GM18858 (cell line): ENCODE results near the gene RIMKLA.

Source experiments
- ATAC-seq: cut with Tn5 transposase; IDR thresholded peaks from one replicate; pipeline ENCODE4 v1.9.1; 2021; ENCODE audit not compliant: unreplicated experiment

The RIMKLA gene, protein sequence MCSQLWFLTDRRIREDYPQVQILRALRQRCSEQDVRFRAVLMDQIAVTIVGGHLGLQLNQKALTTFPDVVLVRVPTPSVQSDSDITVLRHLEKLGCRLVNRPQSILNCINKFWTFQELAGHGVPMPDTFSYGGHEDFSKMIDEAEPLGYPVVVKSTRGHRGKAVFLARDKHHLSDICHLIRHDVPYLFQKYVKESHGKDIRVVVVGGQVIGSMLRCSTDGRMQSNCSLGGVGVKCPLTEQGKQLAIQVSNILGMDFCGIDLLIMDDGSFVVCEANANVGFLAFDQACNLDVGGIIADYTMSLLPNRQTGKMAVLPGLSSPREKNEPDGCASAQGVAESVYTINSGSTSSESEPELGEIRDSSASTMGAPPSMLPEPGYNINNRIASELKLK

DNA sequence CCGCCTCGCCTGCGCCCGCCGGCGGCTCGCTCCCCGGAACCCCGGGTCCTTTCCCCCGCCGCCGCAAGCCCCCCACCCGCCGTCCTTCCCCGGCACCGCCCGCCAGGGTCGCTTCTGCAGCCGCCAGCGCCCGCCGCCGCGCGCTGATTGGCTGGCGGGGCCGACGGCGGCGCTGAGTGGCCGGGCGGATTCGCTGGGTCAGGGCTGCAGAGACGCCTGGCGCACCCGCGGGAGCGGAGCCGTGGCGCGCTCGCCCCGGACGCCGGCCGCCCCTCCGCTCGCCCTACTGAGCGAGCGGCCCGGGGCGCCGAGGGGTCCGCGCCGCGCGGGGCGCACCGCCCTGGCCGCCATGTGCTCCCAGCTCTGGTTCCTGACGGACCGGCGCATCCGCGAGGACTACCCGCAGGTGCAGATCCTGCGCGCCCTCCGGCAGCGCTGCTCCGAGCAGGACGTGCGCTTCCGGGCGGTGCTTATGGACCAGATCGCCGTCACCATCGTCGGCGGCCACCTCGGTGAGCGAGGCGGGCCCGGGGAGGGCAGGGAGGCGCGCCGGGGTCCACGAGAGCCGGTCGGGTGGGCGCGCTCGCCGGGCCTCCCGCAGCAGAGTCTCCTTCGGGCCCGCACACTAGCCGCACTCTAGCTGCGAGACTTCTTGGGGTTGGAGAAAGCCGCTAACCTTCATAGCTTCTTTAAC lies at the start of gene RIMKLA:
RIMKLA (plus strand) TSS at position 207 of the 694 bp plus-strand sequence; CDS start at position 350, 143 bp downstream.
- ATAC-seq: peak; percentile 65

- ATAC-seq: no peak
Measured at GRCh38 chr1:42332877-42333276, 47.7 kb upstream of the RIMKLA start.

GRCh38 chr1:42333662-42334239 lies 46.8 kb upstream of the RIMKLA start:
- ATAC-seq: no peak

GRCh38 chr1:42334240-42335049 lies 46.1 kb upstream of the RIMKLA start:
- peak; percentile 31 for ATAC-seq

DNA sequence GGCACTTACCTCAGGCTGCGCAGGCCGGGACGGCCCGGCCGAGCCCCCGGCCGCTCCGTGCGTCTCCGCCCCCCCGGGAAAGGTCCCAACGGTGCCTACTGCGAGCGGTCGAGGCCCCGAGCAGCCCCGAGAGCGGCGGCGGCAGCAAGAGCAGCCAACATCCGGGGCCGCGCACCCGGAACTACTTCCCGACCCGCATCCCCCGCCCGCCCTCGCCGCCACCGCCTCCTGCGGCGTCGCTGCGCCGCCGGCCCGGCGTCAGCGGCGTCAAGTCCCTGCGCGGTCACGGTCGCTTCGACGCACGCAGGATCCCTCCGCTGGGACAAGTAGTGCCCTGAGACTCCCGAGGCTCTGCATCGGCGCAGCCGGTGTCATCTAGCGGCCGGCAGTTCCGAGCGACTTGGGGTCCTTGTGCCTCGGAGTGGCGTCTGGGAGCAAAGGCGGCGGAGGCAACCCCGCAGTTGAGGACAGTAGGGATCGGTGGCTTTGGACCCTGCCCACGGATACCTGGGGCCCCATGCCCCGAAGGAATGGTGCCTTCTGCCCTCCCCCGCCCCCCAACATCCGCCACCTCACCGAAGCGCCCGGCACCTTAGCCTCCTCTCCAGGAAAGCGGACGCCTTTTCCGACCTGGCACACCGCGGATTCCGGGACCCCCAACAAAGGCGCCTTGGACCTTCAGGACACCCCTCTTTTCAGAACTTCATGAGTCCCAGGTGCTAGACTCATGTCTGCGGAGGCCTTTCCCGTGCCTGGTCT lies 45.4 kb upstream of the RIMKLA start, which contains the start of gene FOXJ3:
FOXJ3 (minus strand) TSS at position 186 of the 759 bp plus-strand sequence. CDS start 24,142 bp downstream, outside the sequence.
- ATAC-seq: peak; percentile 64

DNA sequence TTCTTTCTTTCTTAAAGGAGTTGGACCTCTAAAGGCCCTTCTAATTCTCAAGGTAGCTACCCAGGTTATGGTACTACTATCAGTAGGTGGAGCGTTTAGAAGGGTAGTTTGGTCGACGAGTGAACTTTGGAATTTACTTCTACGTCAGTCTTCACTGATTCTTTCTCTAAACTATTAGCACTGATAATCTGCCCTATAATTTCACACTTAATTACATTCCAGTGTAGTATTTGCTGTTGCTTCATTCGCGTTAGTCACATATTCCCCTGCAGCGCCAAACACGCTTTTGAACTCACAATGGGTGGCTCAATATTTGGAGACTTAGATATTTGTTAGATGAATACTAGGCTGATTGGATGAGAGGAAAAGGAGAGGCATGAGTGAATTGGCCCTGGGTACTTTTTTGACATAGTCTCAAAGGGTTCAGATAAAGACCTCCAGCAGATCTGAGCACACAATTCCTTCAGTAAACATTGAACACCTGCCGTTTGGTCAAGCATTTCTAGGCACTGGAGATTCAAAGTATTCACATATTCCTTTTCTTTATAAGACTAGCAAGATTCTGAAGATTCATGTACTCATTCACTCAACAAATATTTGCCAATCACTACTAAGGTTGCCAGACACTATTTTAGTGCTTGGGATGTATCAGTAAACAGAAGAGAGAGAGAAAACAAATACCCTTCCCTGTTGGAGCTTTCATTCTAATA lies 44.6 kb upstream of the RIMKLA start:
- ATAC-seq: no peak

DNA sequence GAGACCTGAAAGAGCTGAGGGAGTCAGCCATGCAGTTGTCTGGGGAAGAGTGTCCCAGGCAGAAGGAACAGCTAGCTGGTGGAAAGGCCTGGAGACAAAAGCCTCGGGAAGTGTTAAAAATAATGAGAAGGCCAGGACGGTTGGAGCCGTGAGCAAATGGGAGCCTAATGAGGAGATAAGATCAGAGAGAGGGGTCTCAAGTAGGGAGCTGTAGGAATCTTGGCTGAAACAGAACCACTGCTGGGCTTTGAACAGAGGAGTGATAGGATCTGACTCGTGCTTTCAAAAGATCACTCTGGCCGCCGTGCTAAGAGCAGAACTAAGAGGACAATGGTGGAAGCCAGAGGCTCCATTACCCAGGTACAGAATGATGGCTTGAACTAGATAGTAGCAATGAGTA lies 43.6 kb upstream of the RIMKLA start:
- ATAC-seq: no peak

- no peak for ATAC-seq
Measured at GRCh38 chr1:42340093-42340492, 40.5 kb upstream of the RIMKLA start.

- ATAC-seq: no peak
Measured at GRCh38 chr1:42340901-42341300, 39.7 kb upstream of the RIMKLA start.

GRCh38 chr1:42343049-42343448 lies 37.5 kb upstream of the RIMKLA start:
- no peak for ATAC-seq

DNA sequence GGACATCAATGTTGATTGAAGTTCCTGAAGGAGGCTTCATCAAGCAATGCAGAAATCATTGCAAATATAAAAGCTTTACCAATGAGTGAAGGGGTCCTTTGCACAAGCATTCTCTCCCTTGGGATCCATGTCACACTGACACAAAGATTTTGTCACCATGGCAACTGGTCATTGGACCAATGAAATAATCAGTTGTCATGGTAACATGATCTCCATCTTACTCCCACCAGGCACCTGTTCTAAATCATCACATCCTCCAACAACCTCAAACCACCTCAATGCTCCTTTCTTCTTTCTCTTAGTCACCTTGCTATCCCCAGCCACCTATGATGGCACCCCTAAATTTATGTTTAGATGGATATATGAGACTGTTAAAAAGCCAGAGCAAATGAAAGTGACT lies 32.1 kb upstream of the RIMKLA start:
- no peak for ATAC-seq

DNA sequence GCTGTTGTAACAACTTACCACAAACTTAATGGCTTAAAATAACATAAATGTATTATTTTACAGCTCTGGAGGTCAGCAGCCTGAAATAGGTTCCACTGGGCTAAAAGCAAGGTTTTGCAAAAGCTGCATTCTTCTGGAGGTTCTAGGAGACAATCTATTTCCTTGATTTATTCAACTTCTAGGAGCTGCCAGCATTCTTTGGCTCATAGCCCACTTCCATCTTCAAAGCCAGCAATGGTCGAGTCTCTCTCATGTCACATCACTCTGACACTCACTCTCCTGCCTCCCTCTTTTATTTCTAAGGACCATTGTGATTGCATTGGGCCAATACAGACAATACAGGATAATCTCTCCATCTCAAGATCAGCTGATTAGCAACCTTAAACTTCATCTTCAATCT lies 30.5 kb upstream of the RIMKLA start:
- ATAC-seq: no peak

GRCh38 chr1:42358791-42359190 lies 21.8 kb upstream of the RIMKLA start:
- peak; percentile 49 for ATAC-seq

DNA sequence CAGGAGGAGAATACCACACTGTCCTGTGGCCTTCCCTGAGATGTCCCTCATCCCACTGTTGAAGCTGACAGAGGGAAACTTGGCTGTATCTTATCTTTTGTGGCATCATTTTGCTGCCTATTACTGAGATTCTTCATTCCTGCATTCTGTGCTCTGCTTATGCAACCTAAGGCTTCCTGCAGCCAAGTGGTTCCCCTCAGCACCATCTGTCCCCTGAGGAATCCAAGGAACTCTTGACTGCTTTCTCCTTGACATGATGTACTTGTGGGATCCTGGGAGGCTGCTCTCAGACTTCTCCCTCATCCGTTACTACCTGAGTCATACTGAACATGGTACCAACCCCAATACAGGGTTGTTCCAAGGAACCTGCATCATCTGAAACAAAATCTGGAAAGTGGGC lies 21.1 kb upstream of the RIMKLA start:
- no peak for ATAC-seq

DNA sequence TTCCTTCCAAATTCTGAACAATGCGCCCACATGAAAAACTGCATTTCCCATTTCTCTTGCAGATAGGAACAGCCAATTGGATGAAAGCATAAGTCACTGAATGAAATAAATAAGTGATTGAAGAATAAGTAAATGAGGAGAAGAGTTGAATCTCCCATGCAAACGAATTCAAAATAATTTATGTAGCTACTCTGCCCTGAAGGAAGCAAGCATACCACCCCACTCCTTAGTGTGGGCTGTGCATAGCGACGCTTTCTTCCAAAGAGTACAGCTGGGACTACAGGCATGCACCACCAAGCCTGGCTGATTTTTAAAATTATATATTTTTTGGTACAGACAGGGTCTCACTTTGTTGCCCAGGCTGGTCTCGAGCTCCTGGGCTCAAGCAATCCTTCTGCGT lies 16.5 kb upstream of the RIMKLA start:
- ATAC-seq: no peak

GRCh38 chr1:42364542-42364941 lies 16.1 kb upstream of the RIMKLA start:
- ATAC-seq: no peak

DNA sequence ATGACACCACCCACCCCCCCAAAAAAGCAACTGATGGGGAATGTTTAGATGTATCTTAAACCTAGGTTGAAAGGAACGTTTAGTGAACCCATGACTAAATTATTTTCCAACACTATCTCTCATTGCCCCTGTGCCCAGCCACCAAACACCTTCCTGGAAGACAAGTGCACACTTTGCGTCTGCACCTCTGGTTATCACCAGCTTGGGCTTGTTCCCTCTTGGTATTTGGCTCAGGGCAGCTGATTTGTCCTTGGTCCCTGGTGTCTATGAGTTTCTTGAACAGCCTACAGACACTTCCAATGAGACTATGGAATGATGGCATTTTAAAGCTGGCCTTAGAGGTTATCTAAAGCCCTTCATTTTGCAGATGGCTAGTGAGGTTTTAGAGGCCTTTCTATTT lies 15.5 kb upstream of the RIMKLA start:
- ATAC-seq: no peak

- no peak for ATAC-seq
Measured at GRCh38 chr1:42368096-42368795, 12.3 kb upstream of the RIMKLA start.

DNA sequence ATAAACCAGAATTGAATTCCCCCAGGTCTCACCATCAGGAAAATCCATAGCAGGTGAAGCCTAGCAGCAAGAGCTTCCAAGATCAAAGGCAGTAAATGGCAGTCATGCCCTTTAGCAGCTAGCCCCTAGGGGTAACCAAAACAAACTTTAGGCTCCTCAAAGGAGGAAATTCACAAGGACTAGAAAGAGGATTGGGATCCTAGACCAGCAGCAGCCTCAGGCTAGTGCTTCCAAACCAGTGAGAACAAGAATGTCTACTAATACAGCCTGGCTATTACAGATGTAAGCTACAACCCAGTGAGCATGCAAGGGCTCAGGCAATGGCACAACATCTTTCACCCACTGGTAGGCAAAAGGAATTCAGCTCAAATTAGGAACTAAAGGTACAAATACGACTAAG lies 11.1 kb upstream of the RIMKLA start:
- no peak for ATAC-seq
